Liver (tissue), 9 donors: ENCODE measurements around the gene FRMD4B. TPM values are rescaled to one million over a fixed set of nuclear protein-coding genes. Genes with fewer than 3 reads are reported as not detected.

Source experiments
- DNase-seq: peaks from one replicate; pipeline ENCODE4 v3.0.0-alpha.2; 2017; ENCODE audit warnings: low spot score
- H3K27ac ChIP-seq, 2 donors: one replicate each; pipeline ENCODE4 v1.7.0; 2013; ENCODE audit warnings: inconsistent platforms in 2 of 2, low read length in 2 of 2, control low read depth in 1 of 2, low read depth in 1 of 2, mild to moderate bottlenecking in 1 of 2
- H3K27me3 ChIP-seq, 4 donors: one replicate each; pipeline versions ENCODE4 v1.6.1 to v1.7.0; 2013; ENCODE audit warnings: low read length in 3 of 4, inconsistent platforms in 1 of 4, mild to moderate bottlenecking in 1 of 4, moderate library complexity in 1 of 4; ENCODE audit not compliant: control insufficient read depth in 4 of 4, insufficient read depth in 4 of 4
- H3K36me3 ChIP-seq, 4 donors: one replicate each; pipeline versions ENCODE4 v1.6.1 to v1.7.0; 2013; ENCODE audit warnings: low read length in 3 of 4, mild to moderate bottlenecking in 3 of 4, low read depth in 1 of 4, moderate library complexity in 1 of 4; ENCODE audit not compliant: control insufficient read depth in 4 of 4, insufficient read depth in 3 of 4
- H3K4me1 ChIP-seq, 4 donors: one replicate each; pipeline versions ENCODE4 v1.6.1 to v1.7.0; 2013; ENCODE audit warnings: low read length in 3 of 4, mild to moderate bottlenecking in 3 of 4, moderate library complexity in 1 of 4; ENCODE audit not compliant: control insufficient read depth in 4 of 4, insufficient read depth in 4 of 4
- H3K4me3 ChIP-seq, 3 donors: one replicate each; pipeline versions ENCODE4 v1.6.1 to v1.7.0; 2013; ENCODE audit warnings: low read length in 3 of 3, control low read depth in 1 of 3, low read depth in 1 of 3, mild to moderate bottlenecking in 1 of 3
- H3K9ac ChIP-seq, 2 donors: one replicate each; pipeline ENCODE4 v1.7.0; 2013; ENCODE audit warnings: low read length in 2 of 2, mild to moderate bottlenecking in 2 of 2, moderate library complexity in 2 of 2, control low read depth in 1 of 2, low read depth in 1 of 2
- H3K9me3 ChIP-seq, 4 donors: one replicate each; pipeline versions ENCODE4 v1.6.1 to v1.7.0; 2013; ENCODE audit warnings: low read length in 3 of 4; ENCODE audit not compliant: control insufficient read depth in 4 of 4
- ATF3 ChIP-seq: IDR thresholded peaks from 2 replicates; pipeline ENCODE4 v1.6.1; 2016; ENCODE audit warnings: antibody characterized with exemption
- CTCF ChIP-seq: fragments of 150-350 bp; IDR thresholded peaks from 2 replicates; pipeline ENCODE4 v1.5.1; 2017; ENCODE audit warnings: improper control_type of control experiment, low read depth, low read length; ENCODE audit not compliant: missing input control
- EGR1 ChIP-seq, 2 donors: IDR thresholded peaks; 2 replicates each; pipeline ENCODE4 v1.6.1; 2016 to 2018; ENCODE audit warnings: antibody characterized with exemption in 2 of 2, low read depth in 2 of 2
- FOXA1 ChIP-seq: IDR thresholded peaks from 2 replicates; pipeline ENCODE4 v1.6.1; 2016; ENCODE audit warnings: antibody characterized with exemption
- FOXA2 ChIP-seq: IDR thresholded peaks from 2 replicates; pipeline ENCODE4 v1.6.1; 2016; ENCODE audit warnings: antibody characterized with exemption
- GABPA ChIP-seq, 2 donors: IDR thresholded peaks in 1 of 2; conservative IDR thresholded peaks in 1 of 2; 2 replicates each; pipeline ENCODE4 v1.6.1; 2016; ENCODE audit warnings: antibody characterized with exemption in 2 of 2, mild to moderate bottlenecking in 1 of 2, moderate library complexity in 1 of 2
- HNF4G ChIP-seq: IDR thresholded peaks from 2 replicates; pipeline ENCODE4 v1.6.1; 2016; ENCODE audit warnings: antibody characterized with exemption
- JUND ChIP-seq, 2 donors: IDR thresholded peaks; 2 replicates each; pipeline ENCODE4 v1.6.1; 2016; ENCODE audit warnings: antibody characterized with exemption in 2 of 2
- MAX ChIP-seq: IDR thresholded peaks from 2 replicates; pipeline ENCODE4 v1.6.1; 2016; ENCODE audit warnings: antibody characterized with exemption
- NR2F2 ChIP-seq: IDR thresholded peaks from 2 replicates; pipeline ENCODE4 v1.6.1; 2016; ENCODE audit warnings: antibody characterized with exemption
- RAD21 ChIP-seq, 2 donors: IDR thresholded peaks; 2 replicates each; pipeline ENCODE4 v1.6.1; 2016; ENCODE audit warnings: antibody characterized with exemption in 2 of 2, mild to moderate bottlenecking in 2 of 2
- REST ChIP-seq: IDR thresholded peaks from 2 replicates; pipeline ENCODE4 v1.6.1; 2016; ENCODE audit warnings: antibody characterized with exemption, mild to moderate bottlenecking
- RXRA ChIP-seq, 2 donors: IDR thresholded peaks; 2 replicates each; pipeline ENCODE4 v1.6.1; 2017 to 2018; ENCODE audit warnings: antibody characterized with exemption in 2 of 2, mild to moderate bottlenecking in 1 of 2
- SP1 ChIP-seq: IDR thresholded peaks from 2 replicates; pipeline ENCODE4 v1.6.1; 2018; ENCODE audit warnings: antibody characterized with exemption, mild to moderate bottlenecking
- YY1 ChIP-seq: IDR thresholded peaks from 2 replicates; pipeline ENCODE4 v1.6.1; 2016; ENCODE audit warnings: antibody characterized with exemption, mild to moderate bottlenecking
- ZBTB33 ChIP-seq: IDR thresholded peaks from 2 replicates; pipeline ENCODE4 v1.6.1; 2016; ENCODE audit warnings: antibody characterized with exemption
- WGBS: extraction: QIAGEN DNeasy Blood & Tissue Kit; methylation state at CpG from one replicate; pipeline ENCODE4 v1.1.7; 2013; 5-methylcytosine and 5-hydroxymethylcytosine counted together
- polyA plus RNA-seq, 2 donors: library from polyadenylated mRNA; stranded (reverse) in 1 of 2; unstranded in 1 of 2; fragments of 200-250 nt in 1 of 2; fragments of >200 nt in 1 of 2; fragmentation: Nextera tagmentation in 1 of 2; extraction: Ambion mirVana in 1 of 2; gene quantifications; one replicate each; pipeline versions ENCODE4 v1.2.1 to v1.2.3, GENCODE V29; 2013 to 2015
- total RNA-seq, 2 donors: library from RNA; depleted of rRNA; stranded (reverse); fragments of >200 nt; gene quantifications; one replicate each; pipeline ENCODE4 v1.2.3, GENCODE V29; 2014
- donor health status: healthy.
- donor health status: healthy.
- donor health status: healthy.
- donor health status: healthy.
- donor health status: healthy.

FRMD4B gene
- total and polyA plus RNA-seq, 4 donors = 7.3 to 22.6 (median 15.0) TPM

- TF ChIP-seq FOXA2 = no peak
- TF ChIP-seq YY1 = no peak
- TF ChIP-seq RXRA (IDR thresholded peaks at IDR 0.05) = no peak
- TF ChIP-seq ZBTB33 = no peak
- TF ChIP-seq NR2F2 = no peak
- no peak for TF ChIP-seq SP1
- TF ChIP-seq REST = no peak
- 73% methylated on average over 1 of the region's 1 CpG for WGBS
- Histone ChIP-seq H3K4me1 (peaks cover 5 to 14% (median 10%) of the 10 kb centered on the region in 4 donors), H3K36me3 (no peaks in the 10 kb centered on the region), H3K4me3 (peak overlapping the region in 1 of 3 donors; percentile 55), H3K27me3 (peaks cover 0 to 6% (median 2%) of the 10 kb centered on the region in 4 donors), H3K9ac (no peak overlapping the region), H3K9me3 (no peaks in the 10 kb centered on the region), H3K27ac (no peak overlapping the region)
- no peak for DNase-seq
Measured at GRCh38 chr3:69384326-69384725, 1.6 kb downstream of the FRMD4B start.

- 65% methylated on average over 3 of the region's 3 CpGs for WGBS
- Histone ChIP-seq H3K27ac (no peak overlapping the region), H3K4me3 (no peak overlapping the region)
Measured at GRCh38 chr3:69379661-69380060, 6.2 kb downstream of the FRMD4B start.

More at GRCh38 chr3:69379661-69380060, 6.2 kb downstream of the FRMD4B start:
- Histone ChIP-seq H3K27me3 (peaks cover 0 to 6% (median 0%) of the 10 kb centered on the region in 4 donors), H3K4me1 (no peaks in the 10 kb centered on the region), H3K9ac (no peak overlapping the region), H3K36me3 (no peaks in the 10 kb centered on the region), H3K9me3 (no peaks in the 10 kb centered on the region)
- TF ChIP-seq EGR1 (IDR thresholded peaks at IDR 0.05; ENCODE audit: low read depth in 2 of 2) = no peak
- TF ChIP-seq ATF3 = no peak
- no peak for TF ChIP-seq REST
- no peak for TF ChIP-seq GABPA (IDR thresholded peaks at IDR 0.05 in 1 of 2, conservative IDR thresholded peaks at IDR 0.05 in 1 of 2)
- no peak for TF ChIP-seq HNF4G
- TF ChIP-seq FOXA1 = no peak
- TF ChIP-seq CTCF = no peak
- TF ChIP-seq MAX = no peak
- no peak for TF ChIP-seq JUND (IDR thresholded peaks at IDR 0.05)
- TF ChIP-seq NR2F2 = no peak
- no peak for TF ChIP-seq RAD21 (IDR thresholded peaks at IDR 0.05)
- no peak for DNase-seq
